ENCODE measurements around the gene M1AP.

DNA sequence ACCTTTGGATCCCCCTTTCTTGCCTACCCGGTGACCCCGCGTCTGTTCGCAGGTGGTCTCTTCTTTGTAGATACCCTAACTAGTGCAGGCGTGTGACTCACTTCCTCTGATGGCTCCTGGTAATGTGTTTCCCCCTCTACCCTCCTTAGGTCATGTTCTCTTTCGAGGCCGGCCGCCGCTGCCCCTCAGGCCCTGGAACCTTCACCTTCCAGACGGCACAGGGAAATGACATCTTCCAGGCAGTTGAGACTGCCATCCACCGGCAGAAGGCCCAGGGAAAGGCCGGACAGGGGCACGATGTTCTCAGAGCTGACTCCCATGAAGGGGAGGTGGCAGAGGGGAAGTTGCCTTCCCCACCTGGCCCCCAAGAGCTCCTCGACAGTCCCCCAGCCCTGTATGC, 92.0 kb downstream of the M1AP start:
- TF ChIP-seq, protein P1, sequence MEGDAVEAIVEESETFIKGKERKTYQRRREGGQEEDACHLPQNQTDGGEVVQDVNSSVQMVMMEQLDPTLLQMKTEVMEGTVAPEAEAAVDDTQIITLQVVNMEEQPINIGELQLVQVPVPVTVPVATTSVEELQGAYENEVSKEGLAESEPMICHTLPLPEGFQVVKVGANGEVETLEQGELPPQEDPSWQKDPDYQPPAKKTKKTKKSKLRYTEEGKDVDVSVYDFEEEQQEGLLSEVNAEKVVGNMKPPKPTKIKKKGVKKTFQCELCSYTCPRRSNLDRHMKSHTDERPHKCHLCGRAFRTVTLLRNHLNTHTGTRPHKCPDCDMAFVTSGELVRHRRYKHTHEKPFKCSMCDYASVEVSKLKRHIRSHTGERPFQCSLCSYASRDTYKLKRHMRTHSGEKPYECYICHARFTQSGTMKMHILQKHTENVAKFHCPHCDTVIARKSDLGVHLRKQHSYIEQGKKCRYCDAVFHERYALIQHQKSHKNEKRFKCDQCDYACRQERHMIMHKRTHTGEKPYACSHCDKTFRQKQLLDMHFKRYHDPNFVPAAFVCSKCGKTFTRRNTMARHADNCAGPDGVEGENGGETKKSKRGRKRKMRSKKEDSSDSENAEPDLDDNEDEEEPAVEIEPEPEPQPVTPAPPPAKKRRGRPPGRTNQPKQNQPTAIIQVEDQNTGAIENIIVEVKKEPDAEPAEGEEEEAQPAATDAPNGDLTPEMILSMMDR (conservative IDR thresholded peaks at IDR 0.05; ENCODE audit: low read depth, low read length), result no peak
- no peak for TF ChIP-seq EZH2 (IDR thresholded peaks at IDR 0.05; ENCODE audit: low read length, unreplicated experiment)
- TF ChIP-seq EZH2phosphoT487 (IDR thresholded peaks at IDR 0.05; ENCODE audit: borderline replicate concordance, low read length), result no peak
